HepG2 (cell line): ENCODE results near the gene TCF3. TPM values are rescaled to one million over a fixed set of nuclear protein-coding genes. Genes with fewer than 3 reads are reported as not detected.

Experiments
- BHLHE40 ChIP-seq: IDR thresholded peaks from 2 replicates; pipeline ENCODE4 v1.6.1; 2011; ENCODE audit warnings: low read length, improper control_type of control experiment
- ELF4 ChIP-seq: sonication (generic); formaldehyde crosslinking; IDR thresholded peaks from 2 replicates; pipeline ENCODE4 v1.5.0; 2020; ENCODE audit warnings: missing genetic modification reagents, mild to moderate bottlenecking, moderate library complexity, borderline replicate concordance
- ESRRA ChIP-seq: sonication (generic); formaldehyde crosslinking; IDR thresholded peaks from 2 replicates; pipeline ENCODE4 v1.5.1; 2020; ENCODE audit warnings: mild to moderate bottlenecking, low read depth, missing genetic modification reagents
- MAZ ChIP-seq, 2 experiments: sonication (generic) in 1 of 2; formaldehyde crosslinking in 1 of 2; IDR thresholded peaks; 2 replicates each; pipeline versions ENCODE4 v1.5.0 to v1.6.1; 2012 to 2020; ENCODE audit warnings: low read depth in 2 of 2, mild to moderate bottlenecking in 2 of 2, borderline replicate concordance in 1 of 2, improper control_type of control experiment in 1 of 2, low read length in 1 of 2, missing genetic modification reagents in 1 of 2, moderate library complexity in 1 of 2
- MLLT10 ChIP-seq: sonication (generic); formaldehyde crosslinking; IDR thresholded peaks from 2 replicates; pipeline ENCODE4 v1.4.0; 2020; ENCODE audit warnings: missing genetic modification reagents
- NFAT5 ChIP-seq: sonication (generic); formaldehyde crosslinking; IDR thresholded peaks from 2 replicates; pipeline ENCODE4 v1.4.0; 2020; ENCODE audit warnings: missing genetic modification reagents
- PAX8 ChIP-seq: sonication (generic); formaldehyde crosslinking; IDR thresholded peaks from 2 replicates; pipeline ENCODE4 v1.8.0; 2022; ENCODE audit warnings: mild to moderate bottlenecking, missing genetic modification reagents, borderline replicate concordance
- PBX2 ChIP-seq: IDR thresholded peaks from 2 replicates; pipeline ENCODE4 v1.6.1; 2016; ENCODE audit warnings: control low read depth
- PHF8 ChIP-seq: sonication (generic); formaldehyde crosslinking; IDR thresholded peaks from 2 replicates; pipeline ENCODE4 v1.5.0; 2020; ENCODE audit warnings: missing genetic modification reagents
- RAD51 ChIP-seq: fragments of 450-650 bp; IDR thresholded peaks from 2 replicates; pipeline ENCODE4 v1.6.1; 2016; ENCODE audit warnings: borderline replicate concordance
- TAF1 ChIP-seq: sonication (generic); formaldehyde crosslinking; IDR thresholded peaks from 2 replicates; pipeline ENCODE4 v1.4.0; 2020; ENCODE audit warnings: missing genetic modification reagents
- ZBTB2 ChIP-seq: sonication (generic); formaldehyde crosslinking; IDR thresholded peaks from 2 replicates; pipeline ENCODE4 v1.8.0; 2022; ENCODE audit warnings: low read depth, missing genetic modification reagents
- ZBTB44 ChIP-seq: sonication (generic); formaldehyde crosslinking; IDR thresholded peaks from 2 replicates; pipeline ENCODE4 v1.4.0; 2020; ENCODE audit warnings: missing genetic modification reagents
- ZNF124 ChIP-seq: sonication (generic); formaldehyde crosslinking; IDR thresholded peaks from 2 replicates; pipeline ENCODE4 v1.4.0; 2020; ENCODE audit warnings: missing genetic modification reagents
- ZNF18 ChIP-seq: sonication (generic); formaldehyde crosslinking; IDR thresholded peaks from 2 replicates; pipeline ENCODE4 v1.8.0; 2022; ENCODE audit warnings: mild to moderate bottlenecking, missing genetic modification reagents; ENCODE audit not compliant: insufficient replicate concordance
- ZNF672 ChIP-seq: sonication (generic); formaldehyde crosslinking; IDR thresholded peaks from 2 replicates; pipeline ENCODE4 v1.8.1; 2022; ENCODE audit warnings: missing genetic modification reagents
- polyA plus RNA-seq, 8 experiments: library from polyadenylated mRNA; depleted of rRNA in 3 of 8; stranded (reverse) in 7 of 8; unstranded in 1 of 8; fragments of >200 nt; fragmentation: Illumina TruSeq in 4 of 8; extraction: Trizol in 4 of 8; gene quantifications; 2 replicates each; pipeline versions ENCODE4 v1.2.1 to v1.2.3, GENCODE V29; 2011 to 2016; ENCODE audit warnings: low read depth in 4 of 8, missing spikeins in 1 of 8, mixed read lengths in 1 of 8; ENCODE audit not compliant: insufficient read depth in 1 of 8
- total RNA-seq, 5 experiments: library from RNA; depleted of rRNA; stranded (reverse); fragments of >200 nt; fragmentation: Illumina TruSeq; extraction: Trizol; gene quantifications; 2 replicates each; pipeline ENCODE4 v1.2.3, GENCODE V29; 2016; ENCODE audit warnings: low read depth in 1 of 5

TCF3 gene
- total and polyA plus RNA-seq, 2 of the 13 experiments (the other 11 are each of a cell fraction or from before 2014, with no cell fraction given): 51.4 to 53.2 TPM

GRCh38 chr19:1605236-1606137 is 46.9 kb downstream of the TCF3 start, which contains the start of gene UQCR11 (continued):
- 0 out of 2 replicates have a peak, but pooled peaks have one; percentile 14 for TF ChIP-seq ZBTB2
- TF ChIP-seq PHF8 (CRISPR knock-in tag): peak; percentile 87
- TF ChIP-seq RAD51: peak; percentile 65; the same call in 1 of the 2 replicates
- TF ChIP-seq NFAT5 (CRISPR knock-in tag): 0 out of 2 replicates have a peak, but pooled peaks have one; percentile 65
- no peak for TF ChIP-seq BHLHE40
- no peak for TF ChIP-seq ZNF18 (CRISPR knock-in tag)
- no peak for TF ChIP-seq PBX2 (CRISPR knock-in tag)
- TF ChIP-seq MAZ (IDR thresholded peaks at IDR 0.05; ENCODE audit: borderline replicate concordance, low read depth, low read length): 0 out of 2 replicates have a peak, but pooled peaks have one; percentile 16
- TF ChIP-seq MAZ (CRISPR knock-in tag; IDR thresholded peaks at IDR 0.05; ENCODE audit: low read depth): no peak
- TF ChIP-seq ELF4 (CRISPR knock-in tag): no peak
- no peak for TF ChIP-seq PAX8 (CRISPR knock-in tag)
- peak; percentile 47 for TF ChIP-seq TAF1 (CRISPR knock-in tag)
- TF ChIP-seq MLLT10 (CRISPR knock-in tag): no peak
- TF ChIP-seq ZBTB44 (CRISPR knock-in tag): no peak
- TF ChIP-seq ZNF124 (CRISPR knock-in tag): no peak
- TF ChIP-seq ESRRA: no peak; the same call in 1 of the 2 replicates
- no peak for TF ChIP-seq ZNF672 (CRISPR knock-in tag)
